GM19397 (cell line): Measurements from ENCODE around the gene ELMOD3.

ENCODE experiments used
- ATAC-seq: cut with Tn5 transposase; IDR thresholded peaks from one replicate; pipeline ENCODE4 v1.9.1; 2021; ENCODE audit warnings: mild to moderate bottlenecking, moderate library complexity; ENCODE audit not compliant: unreplicated experiment

Gene ELMOD3

GRCh38 chr2:85422072-85422457 lies 67.5 kb downstream of the ELMOD3 start:
- ATAC-seq: no peak

GRCh38 chr2:85423525-85423924 lies 69.0 kb downstream of the ELMOD3 start:
- no peak for ATAC-seq

GRCh38 chr2:85425588-85425987 lies 71.0 kb downstream of the ELMOD3 start:
- ATAC-seq: no peak

- no peak for ATAC-seq
These were observed 72.8 kb downstream of the ELMOD3 start for GRCh38 chr2:85427300-85427835.

- ATAC-seq: no peak
These were observed 73.8 kb downstream of the ELMOD3 start for GRCh38 chr2:85428343-85428881.

GRCh38 chr2:85429213-85429923 lies 74.8 kb downstream of the ELMOD3 start:
- no peak for ATAC-seq

GRCh38 chr2:85429924-85430289 lies 75.3 kb downstream of the ELMOD3 start:
- no peak for ATAC-seq

GRCh38 chr2:85430752-85431569 lies 76.4 kb downstream of the ELMOD3 start:
- no peak for ATAC-seq

GRCh38 chr2:85431570-85432205 lies 77.1 kb downstream of the ELMOD3 start:
- ATAC-seq: no peak

GRCh38 chr2:85433511-85434089 lies 79.0 kb downstream of the ELMOD3 start:
- ATAC-seq: no peak

GRCh38 chr2:85434696-85435095 lies 80.1 kb downstream of the ELMOD3 start:
- ATAC-seq: no peak

- no peak for ATAC-seq
These were observed 80.8 kb downstream of the ELMOD3 start for GRCh38 chr2:85435220-85435958.

- no peak for ATAC-seq
These were observed 81.6 kb downstream of the ELMOD3 start for GRCh38 chr2:85435981-85436835.

- no peak for ATAC-seq
These were observed 82.4 kb downstream of the ELMOD3 start for GRCh38 chr2:85436836-85437487.

GRCh38 chr2:85437488-85438200 lies 83.1 kb downstream of the ELMOD3 start:
- peak; percentile 91 for ATAC-seq

- ATAC-seq: no peak
These were observed 83.8 kb downstream of the ELMOD3 start for GRCh38 chr2:85438201-85439024.

GRCh38 chr2:85439025-85439472 lies 84.5 kb downstream of the ELMOD3 start:
- no peak for ATAC-seq
